Mammary epithelial cell (primary cell): ENCODE measurements around the gene ODF4.

Experiments used
- CTCF ChIP-seq, 2 donors: IDR thresholded peaks in 1 of 2; conservative IDR thresholded peaks in 1 of 2; 2 replicates each; pipeline ENCODE4 v1.5.1; 2011 to 2012; ENCODE audit warnings: inconsistent platforms in 2 of 2, low read length in 2 of 2, mild to moderate bottlenecking in 2 of 2, control low read depth in 1 of 2, low read depth in 1 of 2; ENCODE audit not compliant: insufficient read depth in 1 of 2; ENCODE audit errors: extremely low read depth in 1 of 2
- EZH2 ChIP-seq: IDR thresholded peaks from 2 replicates; pipeline ENCODE4 v1.6.1; 2012; ENCODE audit warnings: low read length, inconsistent platforms, borderline replicate concordance

GRCh38 chr17:8300226-8300625 lies 39.4 kb upstream of the ODF4 start:
- no peak for TF ChIP-seq CTCF (conservative IDR thresholded peaks at IDR 0.05 in 1 of 2, IDR thresholded peaks at IDR 0.05 in 1 of 2; ENCODE audit: extremely low read depth in 1 of 2, insufficient read depth in 1 of 2, low read depth in 1 of 2, low read length in 2 of 2)
- no peak for TF ChIP-seq EZH2
